Measurements from ENCODE around the gene TENM3.

The TENM3 gene

DNA sequence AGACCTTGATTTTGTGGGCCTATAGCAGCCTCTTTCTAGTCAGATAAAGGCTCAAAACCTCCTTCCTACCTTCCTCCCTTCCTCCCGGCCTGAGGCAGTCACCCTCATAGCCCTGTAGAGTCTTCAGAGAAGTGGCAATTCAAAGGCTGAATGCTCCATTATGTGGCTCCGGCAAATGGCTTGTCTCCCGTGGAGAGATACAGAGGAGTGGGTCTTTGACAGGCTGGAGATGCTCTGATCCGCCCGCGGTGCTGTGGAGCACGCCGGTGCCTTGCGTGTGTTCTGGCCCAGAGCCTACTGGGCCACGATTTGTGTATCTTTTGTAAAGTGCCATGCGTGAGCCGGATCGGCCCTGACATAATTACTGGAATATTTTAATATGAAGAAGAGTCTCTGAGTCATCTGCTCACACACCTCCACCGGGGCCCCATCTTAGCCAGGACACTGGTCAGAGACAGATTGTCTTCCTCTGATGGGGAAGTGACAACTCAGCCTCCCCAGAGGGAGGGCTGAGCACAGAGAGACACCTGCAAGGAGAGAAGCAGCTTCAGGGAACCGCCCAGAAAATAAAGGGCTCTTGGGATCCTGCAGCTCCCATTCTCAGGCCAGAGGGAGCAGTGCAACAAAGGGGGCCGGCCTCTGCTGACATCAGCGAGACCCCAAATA lies 585.3 kb downstream of the TENM3 start:
- TF ChIP-seq, protein P1, sequence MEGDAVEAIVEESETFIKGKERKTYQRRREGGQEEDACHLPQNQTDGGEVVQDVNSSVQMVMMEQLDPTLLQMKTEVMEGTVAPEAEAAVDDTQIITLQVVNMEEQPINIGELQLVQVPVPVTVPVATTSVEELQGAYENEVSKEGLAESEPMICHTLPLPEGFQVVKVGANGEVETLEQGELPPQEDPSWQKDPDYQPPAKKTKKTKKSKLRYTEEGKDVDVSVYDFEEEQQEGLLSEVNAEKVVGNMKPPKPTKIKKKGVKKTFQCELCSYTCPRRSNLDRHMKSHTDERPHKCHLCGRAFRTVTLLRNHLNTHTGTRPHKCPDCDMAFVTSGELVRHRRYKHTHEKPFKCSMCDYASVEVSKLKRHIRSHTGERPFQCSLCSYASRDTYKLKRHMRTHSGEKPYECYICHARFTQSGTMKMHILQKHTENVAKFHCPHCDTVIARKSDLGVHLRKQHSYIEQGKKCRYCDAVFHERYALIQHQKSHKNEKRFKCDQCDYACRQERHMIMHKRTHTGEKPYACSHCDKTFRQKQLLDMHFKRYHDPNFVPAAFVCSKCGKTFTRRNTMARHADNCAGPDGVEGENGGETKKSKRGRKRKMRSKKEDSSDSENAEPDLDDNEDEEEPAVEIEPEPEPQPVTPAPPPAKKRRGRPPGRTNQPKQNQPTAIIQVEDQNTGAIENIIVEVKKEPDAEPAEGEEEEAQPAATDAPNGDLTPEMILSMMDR (IDR thresholded peaks at IDR 0.05; ENCODE audit: low read depth, low read length, missing control alignments), result no peak
- H3K4me3 ChIP-seq (replicated peaks; ENCODE audit: low read depth, low read length), result no peak overlapping the region
- DNase-seq (ENCODE audit: extremely low read depth, low read depth), result no peak

DNA sequence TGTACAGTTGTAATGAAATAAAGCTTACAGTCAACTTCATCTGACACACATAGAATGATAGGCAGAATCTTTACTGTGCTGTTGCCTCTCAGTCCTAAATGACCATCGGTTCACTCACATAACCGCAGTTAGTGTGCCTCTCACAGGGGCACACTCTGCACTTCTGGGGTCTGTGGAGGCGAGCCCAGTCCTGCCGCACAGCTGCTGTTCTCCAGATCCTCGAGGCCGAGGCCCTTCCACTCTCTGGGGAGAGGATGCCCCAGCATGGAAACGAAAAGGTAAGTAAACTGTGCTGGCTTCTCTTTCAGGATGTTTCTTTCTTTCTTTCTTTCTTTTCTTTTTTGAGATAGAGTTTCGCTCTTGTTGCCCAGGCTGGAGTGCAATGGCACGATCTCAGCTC lies 586.0 kb downstream of the TENM3 start:
- H3K4me3 ChIP-seq (replicated peaks; ENCODE audit: low read depth, low read length), result no peak overlapping the region
- TF ChIP-seq, protein P1 (IDR thresholded peaks at IDR 0.05; ENCODE audit: low read depth, low read length, missing control alignments), result no peak
- no peak for DNase-seq (ENCODE audit: extremely low read depth, low read depth)

- DNase-seq (ENCODE audit: extremely low read depth, low read depth), result no peak
Observed at GRCh38 chr4:182831376-182831775, 588.2 kb downstream of the TENM3 start.

DNA sequence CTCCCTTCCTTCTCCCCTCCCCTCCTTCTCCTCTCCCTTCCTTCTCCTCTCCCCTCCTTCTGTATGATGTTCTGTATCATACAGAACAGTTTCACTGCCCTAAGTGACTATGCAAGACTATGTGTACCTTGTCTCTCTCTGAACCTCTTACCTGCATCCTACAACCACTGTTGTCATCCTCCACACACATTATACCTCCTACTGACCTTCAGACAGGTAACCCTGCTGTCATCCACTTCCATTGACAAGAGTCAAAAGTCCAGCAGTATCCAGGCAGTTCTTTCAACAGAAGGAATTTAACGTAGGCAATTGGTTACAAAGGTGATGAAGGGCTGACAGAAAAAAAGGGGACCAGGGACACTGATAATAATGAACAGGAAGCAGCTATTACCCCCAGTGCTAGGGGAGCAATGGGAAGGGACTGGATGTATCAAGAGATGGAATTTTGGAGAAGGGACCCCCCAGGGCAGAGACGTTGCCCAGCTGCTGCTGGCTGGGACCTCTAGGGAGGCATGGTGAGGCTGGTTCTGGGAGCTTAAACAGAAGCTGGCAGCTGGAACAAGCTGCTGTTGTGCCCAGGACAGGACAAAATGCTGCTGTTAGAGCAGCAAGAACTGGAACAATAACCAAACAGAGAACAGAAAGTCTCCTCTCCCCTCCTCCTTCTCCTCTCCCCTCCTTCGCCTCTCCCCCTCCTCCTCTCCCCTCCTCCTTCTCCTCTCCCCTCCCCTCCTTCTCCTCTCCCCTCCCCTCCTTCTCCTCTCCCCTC lies 589.3 kb downstream of the TENM3 start:
- TF ChIP-seq, protein P1 (IDR thresholded peaks at IDR 0.05; ENCODE audit: low read depth, low read length, missing control alignments), result no peak
- no peak for DNase-seq (ENCODE audit: extremely low read depth, low read depth)
- H3K4me3 ChIP-seq (replicated peaks; ENCODE audit: low read depth, low read length), result no peak overlapping the region

More at GRCh38 chr4:182831376-182831775, 588.2 kb downstream of the TENM3 start:
- H3K4me3 ChIP-seq (replicated peaks; ENCODE audit: low read depth, low read length), result no peak overlapping the region
- TF ChIP-seq, protein P1 (IDR thresholded peaks at IDR 0.05; ENCODE audit: low read depth, low read length, missing control alignments), result no peak

- TF ChIP-seq, protein P1 (IDR thresholded peaks at IDR 0.05; ENCODE audit: low read depth, low read length, missing control alignments), result no peak
- DNase-seq (ENCODE audit: extremely low read depth, low read depth), result no peak
- no peak overlapping the region for H3K4me3 ChIP-seq (replicated peaks; ENCODE audit: low read depth, low read length)
Observed at GRCh38 chr4:182835006-182835740, 592.0 kb downstream of the TENM3 start.

GRCh38 chr4:182837831-182838230 lies 594.6 kb downstream of the TENM3 start:
- TF ChIP-seq, protein P1 (IDR thresholded peaks at IDR 0.05; ENCODE audit: low read depth, low read length, missing control alignments), result no peak
- H3K4me3 ChIP-seq (replicated peaks; ENCODE audit: low read depth, low read length), result no peak overlapping the region
- DNase-seq (ENCODE audit: extremely low read depth, low read depth), result no peak

Data from HFF-Myc (cell line).